Stimulated activated CD4-positive, alpha-beta T cell treated with anti-CD3 and anti-CD28 coated beads, Interleukin-1b, Interleukin-23, amount 100 ng/mL, for 48 hours (primary cell): ENCODE measurements around the gene NCKAP5.

Source experiments
- DNase-seq: peaks from one replicate; pipeline ENCODE4 v3.0.0-alpha.2; 2020

The NCKAP5 gene

DNA sequence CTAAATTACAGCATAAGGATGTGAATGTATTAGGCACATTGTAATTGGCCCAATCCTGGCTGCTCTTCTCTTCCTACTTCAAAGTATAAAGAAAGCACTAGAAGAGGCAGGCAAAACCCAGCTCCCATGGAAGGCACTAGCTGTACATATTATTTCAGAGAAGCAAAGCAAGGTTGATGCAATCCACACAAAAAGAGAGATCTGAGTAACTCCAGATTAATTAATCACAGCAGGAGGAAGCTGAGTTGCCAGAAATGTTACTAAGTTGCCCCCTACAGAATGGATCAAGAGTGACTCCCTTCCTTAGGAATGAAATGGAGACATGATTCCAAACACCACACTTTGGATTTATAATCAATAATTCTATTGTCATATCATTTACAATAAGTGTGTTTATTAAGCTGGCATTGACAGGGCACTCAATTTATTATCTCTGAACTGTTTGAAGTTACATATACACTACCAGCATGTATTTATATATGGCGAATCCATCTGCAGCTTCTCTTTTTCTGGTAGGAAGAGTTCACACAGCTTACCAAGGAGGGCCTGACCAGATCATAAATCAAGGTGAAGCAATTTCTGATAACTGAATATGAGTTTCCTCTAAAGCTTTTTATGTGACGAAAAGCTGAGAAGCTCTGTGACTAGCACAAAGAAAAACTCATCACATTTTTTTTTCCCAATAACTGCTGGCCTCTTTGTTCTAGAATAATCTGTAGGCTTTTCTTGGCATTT lies 505.2 kb downstream of the NCKAP5 start:
- DNase-seq = no peak

DNA sequence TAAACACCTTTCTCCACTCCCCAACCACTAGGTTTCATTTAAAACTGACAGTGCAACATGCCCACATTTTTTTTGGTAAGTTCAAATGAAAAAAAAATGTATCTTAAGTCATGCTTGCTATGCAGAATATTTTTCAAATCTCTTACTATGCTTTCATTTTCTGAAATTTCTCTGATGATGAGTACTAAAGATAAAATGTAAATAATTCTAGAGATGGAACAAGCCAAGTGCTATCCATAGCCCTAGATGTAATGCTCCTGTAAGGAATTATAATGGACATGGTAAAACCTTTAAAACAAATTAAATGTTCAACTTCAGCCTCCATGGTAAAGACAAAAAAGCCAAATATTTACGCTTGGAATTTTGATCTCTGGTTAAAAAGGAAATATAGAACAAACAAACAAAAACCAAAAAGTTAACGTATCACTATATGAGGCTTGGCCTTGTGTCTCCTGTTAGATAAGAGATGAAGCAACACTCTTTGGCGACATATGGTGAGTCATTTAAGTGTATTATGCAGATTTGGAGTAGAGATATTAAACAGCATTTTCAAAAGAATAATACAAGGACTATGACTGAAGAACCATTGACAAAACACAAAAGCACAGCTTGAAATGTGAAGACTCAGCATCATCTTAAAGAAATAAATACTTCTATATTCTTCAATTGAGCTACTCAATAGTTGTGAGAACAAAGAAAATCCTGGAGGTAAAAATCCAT lies 506.2 kb downstream of the NCKAP5 start:
- no peak for DNase-seq

DNA sequence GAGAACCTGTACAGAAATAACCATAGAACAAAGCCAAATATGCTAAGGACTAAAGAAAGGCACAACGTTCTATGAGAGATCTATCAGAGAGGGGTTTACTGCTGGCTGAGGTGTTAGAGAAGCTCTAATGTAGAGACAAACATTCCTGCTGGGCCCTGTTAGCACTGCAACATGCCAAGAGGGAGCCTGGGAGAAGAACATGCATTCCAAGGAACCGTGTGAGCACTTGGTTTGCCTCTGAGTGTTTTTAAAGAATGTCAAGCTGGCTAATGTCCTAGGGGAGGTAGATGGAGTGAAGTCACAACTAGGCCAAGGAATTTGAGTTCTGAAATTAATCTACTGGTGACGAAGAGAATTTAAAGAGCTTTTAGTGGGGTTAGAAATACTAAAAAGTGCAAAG lies 514.0 kb downstream of the NCKAP5 start:
- no peak for DNase-seq

DNA sequence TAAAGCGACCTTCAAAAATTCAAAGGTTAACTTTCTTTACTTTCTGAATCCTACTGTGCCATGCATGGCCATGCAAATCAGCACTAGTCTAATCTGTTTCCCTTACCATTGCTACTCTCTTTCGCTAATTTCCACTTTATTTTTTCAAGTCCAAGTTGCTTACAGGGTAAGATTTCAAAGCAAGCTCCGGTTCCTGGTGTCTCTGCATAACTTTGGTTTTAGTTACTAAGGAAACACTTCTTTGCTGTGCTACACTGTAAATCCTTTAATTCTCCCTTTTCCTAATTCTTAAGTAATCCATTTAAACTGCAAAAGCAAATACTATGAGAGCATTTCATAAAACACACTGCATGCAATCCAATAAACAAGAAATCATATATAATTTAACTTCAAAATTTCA lies 514.7 kb downstream of the NCKAP5 start:
- no peak for DNase-seq

DNA sequence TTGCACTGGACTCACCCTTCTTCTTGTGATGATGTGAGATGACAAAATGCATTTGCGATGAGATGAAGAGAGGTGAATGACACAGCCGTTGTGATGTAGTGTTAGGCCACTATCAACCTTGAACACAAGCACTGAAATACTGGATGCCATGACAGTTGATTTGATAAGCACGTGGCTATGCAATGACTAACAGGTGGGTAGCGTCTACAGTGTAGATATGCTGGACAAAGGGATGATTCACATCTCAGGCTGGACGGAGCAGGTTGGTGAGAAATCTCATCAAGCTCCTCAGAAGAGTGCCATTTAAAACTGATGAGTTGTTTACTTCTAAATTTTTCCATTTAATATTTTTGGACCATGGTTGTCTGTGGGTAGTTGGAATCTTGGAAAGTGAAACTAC lies 522.5 kb downstream of the NCKAP5 start:
- no peak for DNase-seq

DNA sequence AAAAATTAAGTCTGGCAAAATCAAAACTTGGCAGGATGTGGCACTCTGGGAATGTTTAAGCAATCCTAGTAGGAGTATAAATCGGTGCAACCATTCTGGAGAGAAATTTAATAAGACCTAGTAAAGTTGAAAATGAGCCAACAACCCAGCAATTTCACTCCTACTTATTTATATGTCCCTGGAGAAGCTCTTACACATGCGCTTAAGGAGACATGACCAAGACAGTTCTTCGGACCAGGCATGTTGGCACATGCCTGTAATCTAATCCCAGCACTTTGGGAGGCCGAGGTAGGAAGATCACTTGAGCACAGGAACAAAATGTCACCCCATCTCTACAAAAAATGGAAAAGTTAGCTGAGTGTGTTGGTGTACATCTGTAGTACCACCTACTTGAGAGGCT lies 523.7 kb downstream of the NCKAP5 start:
- DNase-seq = no peak

DNA sequence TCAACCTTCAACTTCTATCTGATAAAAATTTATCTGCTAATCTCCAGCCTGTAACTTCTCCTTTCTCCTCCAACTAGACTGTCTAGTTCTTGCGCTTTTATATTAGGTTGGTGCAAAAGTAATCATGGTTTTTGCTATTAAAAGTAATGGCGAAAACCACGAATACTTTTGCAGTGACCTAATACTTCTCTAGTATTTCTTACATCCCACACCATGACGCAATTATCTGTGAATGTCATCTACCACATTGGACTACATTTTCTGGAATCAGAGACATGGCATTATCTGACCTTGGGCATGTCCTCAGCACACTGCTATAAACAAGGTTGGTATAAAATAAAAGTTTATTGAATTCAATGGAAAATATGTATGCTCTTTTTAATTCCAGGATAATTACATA lies 528.1 kb downstream of the NCKAP5 start:
- DNase-seq = no peak

DNA sequence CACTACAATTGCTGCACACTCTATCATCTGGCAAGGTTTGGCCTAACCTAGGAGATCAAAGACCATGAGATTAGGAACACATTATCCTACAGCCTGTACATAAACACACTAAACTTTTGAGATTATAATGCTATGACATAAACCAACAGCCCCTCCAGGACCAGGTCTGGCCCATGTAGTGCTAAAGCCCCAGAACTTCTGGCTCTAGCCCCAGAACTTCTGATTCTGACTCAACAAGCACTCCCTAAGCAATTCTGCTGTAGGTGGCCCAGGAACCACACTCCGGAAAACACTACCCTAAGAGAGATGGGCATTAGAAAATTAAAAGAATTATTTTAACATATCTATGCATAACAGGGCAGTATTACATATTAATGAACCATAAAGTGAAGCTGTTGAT lies 528.7 kb downstream of the NCKAP5 start:
- no peak for DNase-seq

DNA sequence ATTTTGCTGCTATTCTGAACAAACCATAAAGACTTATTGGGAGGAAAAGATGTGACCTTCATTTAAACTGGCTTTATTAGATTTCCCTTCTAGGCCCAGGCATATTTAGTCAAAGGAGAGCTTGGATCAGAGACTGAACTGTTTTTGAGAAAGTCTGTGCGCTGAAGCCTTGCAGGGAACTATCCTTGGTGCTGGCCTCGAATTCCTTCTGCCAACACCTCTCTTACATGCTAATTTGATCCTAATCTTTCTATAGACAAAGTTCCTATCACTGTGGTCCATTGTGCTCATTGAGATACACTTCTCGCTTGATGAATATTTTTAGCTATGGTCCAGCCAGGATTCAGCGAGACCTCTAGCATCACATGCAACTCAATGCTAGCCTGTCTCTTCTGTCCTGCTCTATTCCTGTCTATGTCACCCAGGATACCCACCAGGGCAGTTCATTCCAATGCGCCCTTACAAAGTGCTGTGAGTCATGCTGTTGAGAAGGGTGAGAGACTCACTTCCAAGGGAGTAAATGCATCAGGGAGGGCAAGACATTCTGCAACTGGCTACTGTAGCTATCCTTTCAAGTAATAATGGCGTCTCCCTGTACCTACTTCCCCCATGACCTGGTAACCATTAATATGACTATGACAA lies 541.6 kb downstream of the NCKAP5 start:
- no peak for DNase-seq

DNA sequence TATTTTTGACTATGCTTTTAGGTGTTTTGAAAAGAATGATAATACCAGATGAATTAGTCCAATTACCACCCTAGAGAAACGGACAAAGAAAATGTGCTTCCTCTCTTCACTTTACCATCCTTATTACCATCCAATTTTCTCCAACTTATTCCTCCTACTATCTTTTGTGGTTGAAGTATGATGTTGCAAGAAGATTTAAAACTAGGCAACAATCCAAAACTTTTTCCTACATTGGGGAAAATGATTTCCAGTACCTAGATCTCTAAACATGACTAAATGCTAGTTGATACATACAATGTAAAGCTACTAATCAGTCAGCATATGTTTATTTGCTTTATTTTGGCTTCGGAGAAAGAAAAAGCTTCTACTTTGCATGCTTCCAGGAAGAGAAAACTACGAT lies 543.3 kb downstream of the NCKAP5 start:
- no peak for DNase-seq

DNA sequence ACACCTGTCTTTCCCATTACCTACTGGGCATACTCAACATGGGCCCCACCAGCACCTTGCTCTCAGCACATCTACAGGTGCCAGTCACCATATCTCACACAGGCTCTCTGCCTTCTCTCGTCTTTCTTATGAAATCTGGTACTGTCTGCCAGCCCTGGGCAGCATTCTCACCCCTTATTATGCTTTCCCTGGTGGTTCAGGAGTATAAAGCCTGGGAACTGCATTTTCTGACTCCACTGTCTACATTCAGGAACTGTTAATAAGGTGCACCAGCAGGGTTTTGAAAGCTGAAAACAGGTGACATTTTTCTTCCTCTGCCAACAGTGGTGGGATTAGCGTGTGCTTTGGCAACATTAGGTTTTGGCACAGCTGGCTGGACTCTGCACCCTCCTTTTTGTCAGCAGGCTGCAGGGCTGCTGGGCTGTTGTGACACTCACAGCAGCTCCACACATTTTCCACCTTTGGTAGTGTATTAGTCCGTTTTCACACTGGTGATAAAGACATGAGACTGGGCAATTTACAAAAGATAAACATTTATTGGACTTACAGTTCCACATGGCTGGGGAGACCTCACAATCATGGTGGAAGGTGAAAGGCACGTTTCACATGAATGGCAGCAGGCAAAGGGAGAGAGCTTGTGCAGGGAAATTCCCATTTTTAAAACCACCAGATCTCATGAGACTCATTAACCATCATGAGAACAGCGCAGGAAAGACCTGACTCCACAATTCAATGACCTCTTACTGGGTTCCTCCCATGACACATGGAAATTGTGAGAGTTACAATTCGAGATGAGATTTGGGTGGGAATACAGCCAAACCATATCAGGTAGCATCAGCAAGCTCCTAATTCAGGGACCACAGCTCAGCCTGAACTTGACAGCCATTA lies 555.2 kb downstream of the NCKAP5 start:
- DNase-seq = no peak

DNA sequence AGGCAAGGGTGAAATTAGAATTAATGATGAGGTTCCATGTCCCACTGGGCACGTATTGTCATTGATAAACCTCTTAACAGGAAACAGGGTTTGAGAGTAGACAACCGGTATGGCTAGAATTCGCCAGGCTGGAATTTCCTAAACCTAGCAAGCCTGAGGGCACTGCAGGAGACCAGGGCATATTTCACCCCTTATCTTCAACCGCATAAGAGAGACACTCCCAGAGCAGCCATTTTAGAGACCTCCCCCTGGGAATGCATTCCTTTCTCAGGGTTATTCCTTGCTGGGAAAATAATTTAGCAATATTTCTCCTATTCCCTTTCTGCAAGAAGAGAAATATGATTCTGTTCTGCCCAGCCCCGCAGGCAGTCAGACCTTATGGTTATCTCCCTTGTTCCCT lies 563.6 kb downstream of the NCKAP5 start:
- DNase-seq = no peak

DNA sequence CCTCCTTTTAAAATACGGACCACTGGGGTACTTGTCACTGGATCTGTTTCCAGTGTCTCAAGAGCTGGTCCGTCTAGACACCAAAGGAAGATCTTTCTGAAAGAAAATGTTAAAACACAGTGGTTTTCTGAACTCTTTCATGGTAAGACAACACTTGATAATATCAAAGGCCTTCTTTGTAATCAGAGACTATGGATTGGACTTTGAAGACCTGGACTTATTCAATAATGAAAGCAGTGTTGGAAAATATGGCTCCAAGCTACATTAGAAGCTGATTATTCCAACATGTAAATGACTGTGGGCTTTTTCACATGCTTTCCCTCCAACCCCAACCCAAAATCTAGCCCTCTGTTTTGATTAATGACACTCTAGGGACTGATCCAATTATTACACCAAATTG lies 568.8 kb downstream of the NCKAP5 start:
- no peak for DNase-seq

DNA sequence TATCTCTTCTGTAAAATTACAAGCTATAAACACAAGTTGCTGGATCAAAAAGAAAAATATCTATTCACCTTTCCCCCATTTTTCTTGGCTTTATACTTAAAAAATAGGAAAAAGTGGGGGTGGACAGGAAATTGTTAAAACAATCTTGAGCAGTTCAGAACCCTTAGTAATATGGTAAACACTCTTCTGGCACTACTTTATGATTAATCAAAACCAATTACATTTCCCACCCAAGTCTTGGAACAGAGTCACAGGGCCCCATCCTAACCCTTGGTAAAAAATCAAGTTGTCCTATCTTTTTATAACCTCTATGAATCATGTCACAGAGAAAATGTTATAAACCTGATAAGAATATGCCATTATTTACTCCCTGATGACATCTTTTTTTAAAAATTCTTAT lies 570.0 kb downstream of the NCKAP5 start:
- DNase-seq = no peak

DNA sequence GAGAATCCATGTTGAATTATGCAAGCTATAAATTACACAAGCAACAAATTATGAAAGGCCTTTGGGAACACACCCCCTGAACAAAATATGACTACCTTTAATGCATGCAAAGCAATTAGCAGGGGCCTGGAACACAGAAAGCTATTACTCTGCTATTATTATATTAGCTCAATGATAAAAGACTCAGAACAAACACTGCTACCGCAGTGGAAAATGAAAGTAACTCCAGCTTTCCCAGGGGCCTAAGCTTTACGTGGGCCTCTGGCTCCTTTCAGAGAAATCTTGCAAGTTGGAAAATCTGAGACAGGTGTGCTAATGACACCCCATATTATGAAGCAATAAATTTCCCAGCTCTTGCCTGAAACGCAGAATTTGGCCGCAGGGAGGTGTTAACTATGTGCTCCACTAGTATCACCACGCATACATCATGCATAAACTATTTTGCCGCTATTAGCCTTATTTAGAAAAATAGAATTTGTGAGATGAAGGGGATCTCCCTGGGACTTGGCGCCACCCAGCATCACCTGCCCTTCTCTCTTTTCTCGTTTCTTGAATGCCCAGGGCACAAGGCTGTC lies 576.7 kb downstream of the NCKAP5 start:
- DNase-seq = no peak

DNA sequence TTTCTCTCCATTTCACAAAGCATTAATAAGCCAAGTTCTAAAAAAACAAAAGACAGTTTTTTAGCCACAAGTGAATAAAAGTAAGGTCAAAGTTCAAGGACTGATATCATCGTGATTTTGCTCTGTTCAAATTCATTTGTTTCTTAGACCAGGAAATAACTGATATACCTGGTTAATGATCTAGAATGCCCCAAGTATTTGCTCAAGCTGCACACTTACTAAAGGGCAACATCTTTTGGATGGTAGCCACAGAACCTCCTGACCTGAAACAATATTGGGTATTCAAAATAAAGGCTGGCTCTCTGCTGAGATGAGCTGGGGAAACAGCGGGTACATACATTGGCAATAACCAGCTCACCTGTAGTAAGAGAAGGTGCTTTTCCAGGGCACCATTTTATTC lies 583.5 kb downstream of the NCKAP5 start:
- DNase-seq = no peak

DNA sequence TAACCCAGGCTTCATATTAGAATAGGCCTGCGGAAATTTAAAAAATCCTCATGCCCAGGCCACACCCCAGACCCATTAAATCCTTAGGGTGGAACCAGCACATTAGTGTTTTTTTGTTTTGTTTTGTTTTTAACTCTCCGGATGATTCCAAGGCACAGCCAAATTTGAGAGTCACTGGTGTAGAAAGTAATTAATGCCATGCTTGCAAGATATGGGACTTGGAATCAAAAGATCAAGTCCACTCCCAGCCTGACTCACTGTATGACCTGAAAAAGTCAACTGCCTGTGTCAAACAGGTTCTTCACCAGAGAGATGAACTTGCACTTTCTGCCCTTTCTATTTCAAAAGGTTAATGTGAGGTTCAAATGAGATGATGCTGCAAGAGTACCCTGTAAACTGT lies 588.0 kb downstream of the NCKAP5 start:
- DNase-seq = no peak

DNA sequence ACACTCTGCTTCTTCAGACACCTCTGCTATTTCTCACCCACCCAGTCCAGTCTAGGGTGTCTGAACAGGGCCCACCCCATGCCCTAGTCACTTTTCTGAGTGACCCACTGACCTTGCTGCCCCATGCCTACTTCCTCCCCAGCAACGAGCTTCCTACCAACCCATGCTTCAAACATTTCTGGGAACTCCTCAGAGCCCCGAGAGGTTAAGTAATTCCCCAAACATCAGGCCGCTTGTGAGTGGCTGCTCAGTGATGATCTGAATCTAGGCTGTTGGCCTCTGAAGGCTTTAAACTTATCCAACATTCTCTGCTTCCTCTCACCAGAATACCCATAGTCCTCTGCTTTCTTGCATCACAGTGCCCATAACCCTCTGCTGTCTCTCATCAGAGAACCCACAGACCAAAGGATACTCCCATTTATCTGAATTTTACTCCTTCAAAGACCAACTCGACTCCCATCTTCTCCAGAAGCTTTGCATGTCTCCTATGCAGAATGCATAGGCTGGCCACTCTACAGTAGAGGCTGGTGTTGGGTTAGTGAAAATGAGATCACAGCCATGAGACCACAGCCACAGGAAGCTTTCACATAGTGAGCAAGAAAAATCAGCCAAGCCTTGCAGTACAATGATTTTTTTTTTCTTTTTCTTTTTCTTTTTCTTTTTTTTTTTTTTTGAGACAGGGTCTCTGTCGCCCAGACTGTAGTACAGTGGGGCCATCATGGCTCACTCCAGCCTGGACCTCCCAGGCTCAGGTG lies 588.7 kb downstream of the NCKAP5 start:
- DNase-seq = no peak

DNA sequence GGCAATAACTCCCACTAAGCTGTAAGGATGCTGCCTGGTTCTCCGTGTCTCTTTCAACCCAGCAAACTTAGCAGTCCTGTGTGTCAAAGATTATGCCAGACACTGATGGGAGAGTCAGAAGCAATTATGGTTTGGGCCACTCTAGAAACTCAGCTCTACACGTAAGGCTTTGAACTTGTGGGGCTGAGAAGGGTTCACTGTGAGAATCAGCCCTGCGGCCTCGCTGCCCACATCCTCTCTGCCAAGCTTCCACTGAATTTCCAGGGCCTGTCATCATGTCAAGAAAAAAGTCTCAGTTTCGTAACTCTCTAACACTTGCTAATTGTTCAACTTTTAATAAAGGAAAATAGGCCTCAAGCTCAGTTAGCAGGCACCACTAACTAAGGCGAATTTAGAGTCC lies 589.4 kb downstream of the NCKAP5 start:
- DNase-seq = no peak

DNA sequence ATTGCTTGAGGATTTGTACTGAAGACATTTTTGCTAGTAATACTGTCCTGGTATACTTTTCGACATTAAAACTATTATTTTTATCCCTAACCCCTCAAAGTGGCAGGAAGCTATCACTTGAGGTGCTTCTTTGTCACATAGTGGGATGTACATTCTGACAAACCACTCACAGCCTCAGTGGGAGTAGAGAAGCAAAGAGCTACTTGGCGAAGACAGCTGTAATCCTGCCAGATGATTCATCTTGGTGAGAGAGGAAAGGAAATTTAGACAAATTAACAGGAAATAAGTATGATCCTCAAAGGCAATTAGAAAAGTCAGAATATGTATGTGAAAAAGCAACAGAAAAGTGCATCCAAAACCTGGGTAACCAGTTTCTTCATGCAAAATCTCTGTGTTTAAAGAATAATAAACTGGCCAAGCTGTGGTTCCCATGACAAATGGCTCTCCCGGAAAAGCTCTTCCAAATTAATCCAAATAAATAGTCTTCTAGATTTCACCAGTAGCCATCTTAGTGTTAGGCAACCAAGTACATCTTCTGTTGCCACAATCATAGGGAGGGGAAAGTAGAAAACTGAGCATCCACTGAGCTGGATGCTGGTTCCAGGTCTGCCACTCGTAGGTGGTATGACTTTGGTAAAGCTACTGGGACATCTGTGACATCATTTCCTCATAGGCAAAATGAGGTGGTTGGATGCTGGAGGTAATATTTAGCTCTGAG lies 590.3 kb downstream of the NCKAP5 start:
- DNase-seq = no peak
